ENCODE data around the gene SUMF1.

- no peak for TF ChIP-seq CTCF (IDR thresholded peaks at IDR 0.05)
- TF ChIP-seq POLR2A (IDR thresholded peaks at IDR 0.05; ENCODE audit: low read depth), result no peak
Observed at GRCh38 chr3:4373669-4374068, 93.4 kb downstream of the SUMF1 start.

All from esophagus muscularis mucosa (tissue), 3 donors.